SK-N-SH (cell line): ENCODE data around the gene ERVH48-1. TPM values are rescaled to one million over a fixed set of nuclear protein-coding genes. Genes with fewer than 3 reads are reported as not detected.

ENCODE experiments used
- CTCF ChIA-PET: fragments of 300-600, 350-600 bp; formaldehyde crosslinking; extraction: SDS; loops from one replicate; lab custom pipeline; 2021; lab: Yijun Ruan, JAX
- POLR2A ChIA-PET: fragments of 350-600 bp; sonication (Branson Sonifier 250); formaldehyde crosslinking; extraction: SDS; loops from one replicate; lab custom pipeline; 2020; ENCODE audit warnings: antibody characterized with exemption, inconsistent platforms; lab: Yijun Ruan, JAX
- DNase-seq: peaks from one replicate; pipeline ENCODE4 v3.0.0; 2012
- H2AFZ ChIP-seq: fragments of 200-600 bp; sonication (generic); 2 replicates; pipeline ENCODE4 v1.8.1; 2016; ENCODE audit warnings: antibody characterized with exemption, mild to moderate bottlenecking, low read depth
- H3F3A ChIP-seq: fragments of 200-600 bp; sonication (generic); replicated peaks from 2 replicates; pipeline ENCODE3; 2016; ENCODE audit warnings: antibody characterized with exemption, mild to moderate bottlenecking; ENCODE audit not compliant: insufficient read depth
- H3K27ac ChIP-seq, 2 experiments: fragments of 200-500 bp in 1 of 2; fragments of 200-600 bp in 1 of 2; sonication (Bioruptor generic) in 1 of 2; sonication (generic), shearing (Covaris generic) in 1 of 2; 2 replicates each; pipeline versions ENCODE4 v1.5.1 to v1.6.1; 2014 to 2016; ENCODE audit warnings: low read depth in 2 of 2, inconsistent platforms in 1 of 2, low read length in 1 of 2, mild to moderate bottlenecking in 1 of 2, mixed read lengths in 1 of 2
- H3K27me3 ChIP-seq: fragments of 200-600 bp; sonication (generic), shearing (Covaris generic); 2 replicates; pipeline ENCODE4 v1.6.1; 2016; ENCODE audit warnings: mixed run types; ENCODE audit not compliant: insufficient read depth
- H3K36me3 ChIP-seq, 2 experiments: fragments of 200-500 bp in 1 of 2; fragments of 200-600 bp in 1 of 2; sonication (Bioruptor generic) in 1 of 2; sonication (generic) in 1 of 2; replicated peaks in 1 of 2; 2 replicates each; pipeline versions ENCODE3 to v1.5.1; 2014 to 2016; ENCODE audit warnings: low read length in 1 of 2, mild to moderate bottlenecking in 1 of 2; ENCODE audit not compliant: insufficient read depth in 2 of 2, control insufficient read depth in 1 of 2
- H3K4me1 ChIP-seq, 2 experiments: fragments of 200-500 bp in 1 of 2; fragments of 200-600 bp in 1 of 2; sonication (Bioruptor generic) in 1 of 2; sonication (generic), shearing (Covaris generic) in 1 of 2; 2 replicates each; pipeline versions ENCODE4 v1.5.1 to v1.6.1; 2014 to 2016; ENCODE audit warnings: low read depth in 1 of 2, low read length in 1 of 2, mixed run types in 1 of 2; ENCODE audit not compliant: insufficient read depth in 2 of 2, control insufficient read depth in 1 of 2
- H3K4me2 ChIP-seq: fragments of 200-600 bp; sonication (generic), shearing (Covaris generic); 2 replicates; pipeline ENCODE4 v1.6.1; 2017; ENCODE audit warnings: mixed run types
- H3K4me3 ChIP-seq, 2 experiments: fragments of 200-500 bp in 1 of 2; fragments of 200-600 bp in 1 of 2; sonication (Bioruptor generic) in 1 of 2; sonication (generic), shearing (Covaris generic) in 1 of 2; 2 replicates each; pipeline versions ENCODE4 v1.5.1 to v1.8.1; 2014 to 2016; ENCODE audit warnings: low read depth in 2 of 2, inconsistent platforms in 1 of 2, low read length in 1 of 2, mild to moderate bottlenecking in 1 of 2, mixed read lengths in 1 of 2, moderate library complexity in 1 of 2
- H3K79me2 ChIP-seq: fragments of 200-600 bp; sonication (generic); 2 replicates; pipeline ENCODE4 v1.8.1; 2017; ENCODE audit warnings: mild to moderate bottlenecking; ENCODE audit not compliant: insufficient read depth
- H3K9ac ChIP-seq: fragments of 200-600 bp; sonication (generic); 2 replicates; pipeline ENCODE4 v1.6.1; 2017; ENCODE audit warnings: mixed run types
- H3K9me2 ChIP-seq: fragments of 200-600 bp; sonication (generic); 2 replicates; pipeline ENCODE4 v1.6.1; 2017; ENCODE audit warnings: mixed run types
- H3K9me3 ChIP-seq: fragments of 200-600 bp; sonication (generic); 2 replicates; pipeline ENCODE4 v1.6.1; 2017; ENCODE audit warnings: mixed run types, mild to moderate bottlenecking, moderate library complexity
- H4K20me1 ChIP-seq: fragments of 200-600 bp; sonication (generic); 2 replicates; pipeline ENCODE4 v1.6.1; 2017; ENCODE audit warnings: mild to moderate bottlenecking, mixed run types; ENCODE audit not compliant: insufficient read depth
- CHD2 ChIP-seq: fragments of 150-350 bp; IDR thresholded peaks from 2 replicates; pipeline ENCODE4 v1.6.1; 2018; ENCODE audit warnings: low read length; ENCODE audit not compliant: partially characterized antibody
- CTCF ChIP-seq: fragments of 200-600 bp; sonication (generic); IDR thresholded peaks from 2 replicates; pipeline ENCODE4 v1.6.1; 2017; ENCODE audit warnings: antibody characterized with exemption, mild to moderate bottlenecking, moderate library complexity
- ELF1 ChIP-seq: IDR thresholded peaks from 2 replicates; pipeline ENCODE4 v1.4.0; 2012
- EP300 ChIP-seq, 2 experiments: IDR thresholded peaks; 2 replicates each; pipeline versions ENCODE4 v1.4.0 to v1.6.1; 2012; ENCODE audit warnings: borderline replicate concordance in 1 of 2, low read depth in 1 of 2, low read length in 1 of 2
- EZH2phosphoT487 ChIP-seq: fragments of 200-600 bp; sonication (generic); IDR thresholded peaks from 2 replicates; pipeline ENCODE4 v1.6.1; 2017; ENCODE audit warnings: low read depth, mixed run types, mild to moderate bottlenecking, antibody characterized with exemption, moderate library complexity, borderline replicate concordance
- FOXJ3 ChIP-seq: sonication (generic); formaldehyde crosslinking; IDR thresholded peaks from 2 replicates; pipeline ENCODE4 v1.5.1; 2020; ENCODE audit warnings: mild to moderate bottlenecking, missing genetic modification reagents
- GABPA ChIP-seq: IDR thresholded peaks from 2 replicates; pipeline ENCODE4 v1.4.0; 2012; ENCODE audit warnings: low read depth, mild to moderate bottlenecking
- GATA2 ChIP-seq: sonication (generic); formaldehyde crosslinking; IDR thresholded peaks from 2 replicates; pipeline ENCODE4 v1.5.0; 2020; ENCODE audit warnings: mild to moderate bottlenecking, missing genetic modification reagents
- IRF3 ChIP-seq: fragments of 150-350 bp; IDR thresholded peaks from 2 replicates; pipeline ENCODE4 v1.6.1; 2016; ENCODE audit warnings: mild to moderate bottlenecking, low read depth, low read length
- JUND ChIP-seq: IDR thresholded peaks from 2 replicates; pipeline ENCODE4 v1.4.0; 2012
- MEF2A ChIP-seq: IDR thresholded peaks from 2 replicates; pipeline ENCODE4 v1.4.0; 2012; ENCODE audit warnings: low read depth, borderline replicate concordance
- NFIC ChIP-seq: IDR thresholded peaks from 2 replicates; pipeline ENCODE4 v1.4.0; 2012; ENCODE audit warnings: borderline replicate concordance
- PBX3 ChIP-seq: IDR thresholded peaks from 2 replicates; pipeline ENCODE4; 2012
- POLR2AphosphoS5 ChIP-seq: IDR thresholded peaks from 2 replicates; pipeline ENCODE4 v1.6.1; 2012; ENCODE audit warnings: low read depth, low read length
- RAD21 ChIP-seq: IDR thresholded peaks from 2 replicates; pipeline ENCODE4 v1.6.1; 2012; ENCODE audit warnings: mild to moderate bottlenecking, low read length
- REST ChIP-seq: IDR thresholded peaks from 2 replicates; pipeline ENCODE4 v1.6.1; 2012; ENCODE audit warnings: mild to moderate bottlenecking, low read depth, low read length, moderate library complexity
- RXRA ChIP-seq: IDR thresholded peaks from 2 replicates; pipeline ENCODE4 v1.4.0; 2012; ENCODE audit warnings: low read depth, mild to moderate bottlenecking, borderline replicate concordance
- TAF1 ChIP-seq: IDR thresholded peaks from 2 replicates; pipeline ENCODE4 v1.6.1; 2012; ENCODE audit warnings: low read depth, mild to moderate bottlenecking, low read length, moderate library complexity, borderline replicate concordance
- USF1 ChIP-seq: IDR thresholded peaks from 2 replicates; pipeline ENCODE4 v1.4.0; 2012; ENCODE audit warnings: low read depth, borderline replicate concordance
- WGBS: methylation state at CpG from one replicate; pipeline ENCODE4 v1.1.6; 2017; ENCODE audit warnings: low lambda C conversion rate; 5-methylcytosine and 5-hydroxymethylcytosine counted together
- polyA plus RNA-seq, 3 experiments: library from polyadenylated mRNA; depleted of rRNA; stranded (reverse); fragments of >200 nt; gene quantifications; 2 replicates each; pipeline ENCODE4 v1.2.3, GENCODE V29; 2012

The ERVH48-1 gene
- polyA plus RNA-seq, 1 of the 3 experiments (the other 2 are of a cell fraction): not detected

GRCh38 chr21:42921927-42922326 lies 3.5 kb downstream of the ERVH48-1 start (continued):
- TF ChIP-seq CHD2 (no peak), RXRA (no peak), JUND (no peak)

- no peak overlapping the region for H3K4me3 ChIP-seq
- H3K27ac ChIP-seq: no peak overlapping the region
- no peaks in the 10 kb centered on the region for H3K4me1 ChIP-seq
- CTCF ChIA-PET: no interaction called here
- H3K9me2 ChIP-seq: no peaks in the 10 kb centered on the region
- no peaks in the 10 kb centered on the region for H3K79me2 ChIP-seq
- TF ChIP-seq USF1 (no peak), EZH2phosphoT487 (no peak), EP300 (IDR thresholded peaks at IDR 0.05; ENCODE audit: borderline replicate concordance in 1 of 2, low read depth in 1 of 2, low read length in 1 of 2) (no peak), JUND (no peak), IRF3 (no peak), RAD21 (no peak), TAF1 (no peak), FOXJ3 (CRISPR knock-in tag) (no peak), NFIC (no peak), ELF1 (no peak), POLR2AphosphoS5 (no peak), PBX3 (no peak)
- 96% methylated on average over 6 of the region's 6 CpGs for whole genome bisulfite sequencing
- no peaks in the 10 kb centered on the region for H4K20me1 ChIP-seq
- H3K27me3 ChIP-seq: no peaks in the 10 kb centered on the region
- POLR2A ChIA-PET: no interaction called here
- no peak overlapping the region for H2AFZ ChIP-seq
- no peaks in the 10 kb centered on the region for H3K36me3 ChIP-seq
- H3K9ac ChIP-seq: no peak overlapping the region
- no peaks in the 10 kb centered on the region for H3K9me3 ChIP-seq
- peaks cover 6% of the 10 kb centered on the region for H3F3A ChIP-seq
- no peak overlapping the region for H3K4me2 ChIP-seq
- DNase-seq: no peak
Observed at GRCh38 chr21:42918291-42918690, 7.1 kb downstream of the ERVH48-1 start.

GRCh38 chr21:42913476-42913875 lies 12.0 kb downstream of the ERVH48-1 start:
- H3K79me2 ChIP-seq: no peaks in the 10 kb centered on the region
- ChIA-PET CTCF (no interaction called here), POLR2A (no interaction called here)
- no peaks in the 10 kb centered on the region for H4K20me1 ChIP-seq
- 100% methylated on average over 2 of the region's 7 CpGs for WGBS
- no peaks in the 10 kb centered on the region for H3K9me3 ChIP-seq
- DNase-seq: no peak
- no peaks in the 10 kb centered on the region for H3K9me2 ChIP-seq
- H3K36me3 ChIP-seq: peaks cover 11 to 22% of the 10 kb centered on the region in 2 experiments
- H3K4me3 ChIP-seq: no peak overlapping the region
- no peak overlapping the region for H3K9ac ChIP-seq
- no peaks in the 10 kb centered on the region for H3K27me3 ChIP-seq
- no peak overlapping the region for H3K27ac ChIP-seq
- H3F3A ChIP-seq: peaks cover 6% of the 10 kb centered on the region
- H3K4me2 ChIP-seq: no peak overlapping the region
- H2AFZ ChIP-seq: no peak overlapping the region
- no peaks in the 10 kb centered on the region for H3K4me1 ChIP-seq
- TF ChIP-seq REST: no peak
- TF ChIP-seq CHD2: no peak
- no peak for TF ChIP-seq ELF1
- no peak for TF ChIP-seq NFIC
- no peak for TF ChIP-seq RAD21
- no peak for TF ChIP-seq GABPA
- no peak for TF ChIP-seq TAF1
- no peak for TF ChIP-seq MEF2A
- TF ChIP-seq CTCF: no peak
- no peak for TF ChIP-seq GATA2
